Glomerular endothelial cell (primary cell): ENCODE results near the gene GMEB2. TPM values are rescaled to one million over a fixed set of nuclear protein-coding genes. Genes with fewer than 3 reads are reported as not detected.
"Not testable (repeated sequence)": the region's sequence is repeated elsewhere in the genome, so short reads cannot be mapped to it uniquely, and the experiment has no call there.

Experiments
- DNase-seq: peaks from one replicate; pipeline ENCODE4 v3.0.0-alpha.2; 2011; ENCODE audit warnings: low read depth, low spot score; ENCODE audit errors: extremely low read depth
- total RNA-seq: library from RNA; depleted of rRNA; stranded (reverse); fragments of >200 nt; gene quantifications from 2 replicates; pipeline ENCODE4 v1.2.3, GENCODE V29; 2015

GMEB2 gene
- total RNA-seq, 1 donor from 2014 or later = 12.0 TPM

- no peak for DNase-seq
These were observed 64.3 kb downstream of the GMEB2 start for GRCh38 chr20:63562461-63563224.

- no peak for DNase-seq
These were observed 65.1 kb downstream of the GMEB2 start for GRCh38 chr20:63561624-63562396.

DNA sequence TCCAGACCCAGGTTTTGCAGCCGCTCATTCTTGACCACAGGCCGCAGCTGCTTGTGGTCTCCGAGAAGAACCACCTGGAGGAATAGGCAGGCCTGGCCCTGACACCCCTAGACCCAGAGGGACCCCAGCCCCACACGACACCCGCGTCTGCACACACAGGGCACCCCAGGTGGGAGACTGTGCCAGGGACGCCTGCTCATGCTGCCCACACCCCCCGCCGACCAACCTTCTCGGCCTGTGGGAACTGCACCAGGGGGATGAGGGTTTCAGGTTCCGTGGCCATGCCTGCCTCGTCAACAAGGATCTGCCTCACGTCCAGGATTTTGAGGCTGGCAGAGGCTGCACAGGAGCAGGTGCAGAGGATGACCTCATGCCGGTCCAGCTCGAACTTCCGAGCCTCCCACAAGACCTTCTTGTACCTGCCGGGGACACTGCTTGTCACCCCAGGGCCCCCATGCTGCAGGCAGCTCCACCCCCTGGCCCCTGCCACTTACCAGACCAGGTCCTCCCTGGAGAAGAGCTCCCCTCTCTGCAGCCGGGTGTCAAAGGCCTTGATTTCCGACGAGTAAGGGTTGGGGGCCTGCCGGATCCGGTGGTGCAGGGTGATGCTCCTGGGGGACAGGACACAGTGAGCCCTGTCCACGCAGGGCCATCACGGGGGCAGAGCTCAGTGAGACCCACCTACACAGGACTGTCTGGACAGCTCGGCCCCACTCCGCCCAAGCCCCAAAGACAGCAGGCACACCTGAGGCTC lies 65.9 kb downstream of the GMEB2 start:
- no peak for DNase-seq

DNA sequence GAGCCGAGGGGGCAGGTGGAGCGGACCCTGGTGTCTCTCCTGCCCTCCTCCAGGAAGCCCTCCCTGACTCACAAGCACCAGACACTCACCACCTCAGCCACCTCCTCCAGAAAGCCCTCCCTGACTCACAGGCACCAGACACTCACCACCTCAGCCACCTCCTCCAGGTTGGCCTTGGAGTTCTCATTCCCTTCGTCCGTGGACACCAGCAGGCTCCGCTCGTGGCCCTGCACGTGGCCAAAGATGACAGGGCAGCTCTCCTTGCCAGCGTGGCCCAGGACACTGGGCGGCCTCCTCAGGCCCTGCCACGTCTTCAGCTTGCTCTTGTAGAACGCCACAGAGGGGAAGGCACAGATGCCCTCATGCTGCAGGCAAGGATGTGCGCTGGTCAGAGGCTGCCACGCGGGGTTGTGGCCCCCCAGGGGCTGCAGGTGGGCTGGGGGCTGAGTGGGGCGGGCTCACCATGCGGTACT lies 66.5 kb downstream of the GMEB2 start:
- no peak for DNase-seq

DNA sequence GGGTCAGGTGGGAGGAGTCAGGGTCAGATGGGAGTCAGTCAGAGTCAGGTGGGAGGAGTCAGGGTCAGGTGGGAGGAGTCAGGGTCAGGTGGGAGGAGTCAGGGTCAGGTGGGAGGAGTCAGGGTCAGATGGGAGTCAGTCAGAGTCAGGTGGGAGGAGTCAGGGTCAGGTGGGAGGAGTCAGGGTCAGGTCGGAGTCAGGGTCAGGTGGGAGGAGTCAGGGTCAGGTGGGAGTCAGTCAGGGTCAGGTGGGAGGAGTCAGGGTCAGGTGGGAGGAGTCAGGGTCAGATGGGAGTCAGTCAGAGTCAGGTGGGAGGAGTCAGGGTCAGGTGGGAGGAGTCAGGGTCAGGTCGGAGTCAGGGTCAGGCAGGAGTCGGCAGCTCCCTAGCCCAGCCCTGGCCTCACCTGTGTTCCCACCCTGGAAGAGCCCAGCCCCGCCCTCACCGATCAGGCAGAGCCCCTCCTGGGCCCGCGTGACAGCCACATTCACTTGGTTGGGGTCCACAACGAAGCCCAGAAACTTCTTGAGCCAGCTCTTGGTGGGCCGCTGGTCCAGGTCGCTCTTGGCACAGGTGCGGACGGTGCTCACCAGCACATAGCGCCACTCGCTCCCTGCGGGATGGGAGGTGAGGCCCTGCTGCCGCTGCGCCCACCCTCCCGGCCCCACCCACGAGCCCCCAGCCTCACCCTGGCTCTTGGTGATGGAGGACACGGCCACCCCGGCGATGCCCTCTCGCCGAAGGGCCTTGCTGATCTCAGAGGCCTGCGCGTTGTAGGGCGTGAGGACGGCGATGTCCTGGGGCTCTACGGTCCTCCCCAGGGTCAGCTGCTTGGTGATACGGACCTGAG lies 67.2 kb downstream of the GMEB2 start:
- not testable (repeated sequence) for DNase-seq

DNA sequence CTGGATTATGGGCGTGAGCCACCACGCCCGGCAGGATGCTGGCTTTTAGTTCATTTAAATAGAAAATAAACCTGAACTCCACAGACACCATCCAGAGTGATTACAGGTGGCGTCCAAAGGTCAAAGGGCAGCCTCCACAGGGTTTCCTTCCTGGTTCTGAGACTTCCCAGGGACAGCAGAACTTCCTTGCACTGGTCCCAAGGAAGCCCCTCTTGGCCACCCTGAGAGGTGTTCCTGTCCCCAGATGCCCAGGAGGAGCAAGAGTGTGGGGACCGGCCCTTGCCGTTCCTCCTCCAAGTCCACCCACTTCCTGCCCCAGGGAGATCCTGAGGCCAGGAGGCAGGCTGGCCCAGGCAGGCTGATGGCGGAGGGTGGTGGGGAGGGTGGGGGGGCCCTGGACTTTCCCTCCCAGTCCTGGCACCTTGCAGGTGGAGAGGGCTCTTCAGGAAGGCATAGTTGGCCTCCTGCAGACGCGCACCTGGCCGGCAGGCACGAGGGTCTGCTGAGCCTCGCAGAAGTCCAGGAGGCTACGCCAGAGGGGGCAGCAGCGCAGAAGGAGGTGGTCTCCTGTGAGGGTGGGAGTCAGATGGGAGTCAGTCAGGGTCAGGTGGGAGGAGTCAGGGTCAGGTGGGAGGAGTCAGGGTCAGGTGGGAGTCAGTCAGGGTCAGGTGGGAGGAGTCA lies 68.0 kb downstream of the GMEB2 start:
- no peak for DNase-seq

DNA sequence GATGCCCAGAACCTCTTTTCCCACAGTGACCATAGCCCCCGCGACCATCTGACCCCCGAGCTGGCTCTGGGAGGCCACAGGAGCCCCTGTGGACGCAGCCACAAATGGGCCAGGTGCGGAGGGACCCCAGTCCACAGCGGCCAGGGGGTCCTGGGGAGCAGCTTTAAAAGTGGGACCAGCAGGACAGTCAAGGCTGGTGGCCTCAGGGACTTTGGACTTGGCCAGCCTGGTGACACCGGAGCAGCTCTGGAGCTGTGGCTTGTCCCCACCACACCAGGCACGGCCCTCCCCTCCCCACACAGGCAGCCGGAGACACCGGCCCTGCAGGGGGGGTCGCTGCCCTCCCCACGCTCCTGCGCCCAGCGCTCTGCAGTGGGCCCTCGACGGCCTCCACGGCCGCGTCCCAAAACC lies 69.4 kb downstream of the GMEB2 start:
- DNase-seq = no peak

DNA sequence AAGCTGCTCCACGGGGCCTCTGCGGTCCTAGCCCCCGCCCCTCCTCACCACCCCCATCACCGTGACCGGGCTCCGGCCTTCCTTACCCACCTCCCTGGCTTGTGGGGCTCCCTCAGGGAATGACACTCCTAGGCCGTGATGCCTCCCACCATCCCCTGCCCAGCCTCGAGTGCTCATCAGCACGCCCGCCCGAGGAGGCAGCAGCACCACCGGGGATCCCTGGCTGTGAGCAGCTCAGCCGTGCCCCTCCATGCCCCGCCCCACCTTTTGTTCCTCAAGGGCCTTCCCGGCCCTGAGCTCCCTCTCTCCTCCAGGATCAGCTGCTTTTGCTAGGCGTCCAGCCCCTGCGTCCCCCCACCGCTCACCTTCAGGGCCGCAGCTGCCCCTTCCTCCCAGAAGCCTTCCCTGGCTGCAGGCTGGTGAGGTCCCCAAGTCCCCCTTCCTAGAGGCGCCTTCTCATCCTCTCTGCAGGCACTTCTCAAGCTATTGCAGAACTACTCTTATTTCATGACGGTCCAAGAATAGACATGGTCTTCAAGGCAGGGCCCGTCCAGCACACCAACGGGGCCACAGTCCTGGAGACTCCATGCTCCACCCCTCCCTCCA lies 69.9 kb downstream of the GMEB2 start:
- no peak for DNase-seq

DNA sequence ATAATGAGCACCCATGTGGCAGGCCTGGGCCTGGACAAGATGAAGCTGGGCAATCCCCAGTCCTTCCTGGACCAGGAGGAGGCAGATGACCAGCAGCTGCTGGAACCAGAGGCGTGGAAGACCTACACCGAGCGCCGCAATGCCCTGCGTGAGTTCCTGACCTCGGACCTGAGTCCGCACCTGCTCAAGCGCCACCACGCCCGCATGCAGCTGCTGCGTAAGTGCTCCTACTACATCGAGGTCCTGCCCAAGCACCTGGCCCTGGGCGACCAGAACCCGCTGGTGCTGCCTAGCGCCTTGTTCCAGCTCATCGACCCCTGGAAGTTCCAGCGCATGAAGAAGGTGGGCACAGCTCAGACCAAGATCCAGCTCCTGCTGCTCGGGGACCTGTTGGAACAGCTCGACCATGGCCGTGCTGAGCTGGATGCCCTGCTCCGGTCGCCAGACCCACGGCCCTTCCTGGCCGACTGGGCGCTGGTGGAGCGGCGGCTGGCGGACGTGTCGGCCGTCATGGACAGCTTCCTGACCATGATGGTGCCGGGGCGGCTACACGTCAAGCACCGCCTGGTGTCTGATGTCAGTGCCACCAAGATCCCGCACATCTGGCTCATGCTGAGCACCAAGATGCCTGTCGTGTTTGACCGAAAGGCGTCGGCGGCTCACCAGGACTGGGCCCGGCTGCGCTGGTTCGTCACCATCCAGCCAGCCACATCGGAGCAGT lies 71.1 kb downstream of the GMEB2 start:
- no peak for DNase-seq

DNA sequence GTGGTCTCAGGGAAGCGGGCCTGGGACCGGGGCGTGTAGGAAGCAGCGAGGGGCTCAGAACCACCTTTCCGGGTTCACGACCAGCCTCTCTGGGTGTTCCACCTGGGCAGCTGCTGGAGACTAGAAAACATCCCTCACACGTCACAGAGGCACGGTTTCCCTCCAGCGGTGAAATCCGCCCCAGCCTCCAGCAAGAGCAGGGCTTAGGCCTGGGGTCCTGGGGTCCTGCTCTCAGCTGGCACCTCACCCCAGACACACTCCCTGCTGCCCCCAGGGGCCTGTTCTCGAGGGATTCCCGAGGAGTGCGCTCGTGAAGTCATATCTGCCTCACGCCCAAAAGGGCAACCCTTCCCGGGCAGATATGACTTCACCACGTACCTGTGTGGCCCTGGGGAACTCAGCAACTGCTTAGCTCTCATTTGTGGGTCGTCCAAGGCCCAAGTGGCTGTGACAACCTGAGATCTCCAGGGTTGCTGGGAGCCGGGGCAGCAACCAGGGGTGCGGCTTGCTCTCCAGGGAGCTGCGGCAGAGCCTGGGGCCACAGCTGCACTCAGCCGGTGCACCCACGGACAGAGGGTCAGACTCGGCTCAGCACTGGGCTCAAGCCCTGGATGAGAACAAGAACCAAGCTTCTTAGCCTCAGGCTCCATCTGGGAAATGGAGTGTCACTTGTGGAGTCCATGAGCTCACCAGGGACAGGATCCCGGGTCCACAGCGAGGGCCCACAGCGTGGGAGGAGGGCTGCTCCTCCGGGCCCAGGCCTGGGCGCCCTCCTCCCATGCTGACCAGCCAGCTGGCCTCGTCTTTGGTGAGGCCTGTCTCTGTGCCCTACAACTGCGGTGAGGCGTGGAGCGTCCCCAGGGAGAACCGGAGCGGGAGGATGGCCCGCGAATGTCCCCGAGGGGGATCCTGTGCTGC lies 72.3 kb downstream of the GMEB2 start:
- DNase-seq = no peak

DNA sequence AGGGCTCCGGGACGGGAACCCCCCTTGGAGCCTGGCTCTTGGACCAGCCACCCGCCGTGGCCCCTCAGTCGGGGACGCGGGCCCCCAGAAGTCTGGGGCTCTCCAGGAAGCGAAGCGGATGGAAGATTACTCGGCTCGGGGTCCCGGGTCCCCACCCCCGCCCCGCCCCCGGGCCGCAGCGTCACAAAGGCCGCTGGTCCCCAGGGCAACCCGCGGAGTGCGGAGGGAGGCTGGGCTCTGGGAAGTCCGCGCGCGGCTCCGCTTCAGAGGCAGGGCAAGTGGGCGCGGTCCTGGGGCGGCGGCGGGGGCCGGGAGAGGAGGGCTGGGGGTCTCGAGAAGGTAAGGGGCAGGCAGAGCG lies 73.0 kb downstream of the GMEB2 start, which contains the start of gene FNDC11:
TSS of gene FNDC11 (plus strand) at position 227 of the 358 bp plus-strand sequence. CDS start 1,505 bp downstream, outside the sequence.
- no peak for DNase-seq

DNA sequence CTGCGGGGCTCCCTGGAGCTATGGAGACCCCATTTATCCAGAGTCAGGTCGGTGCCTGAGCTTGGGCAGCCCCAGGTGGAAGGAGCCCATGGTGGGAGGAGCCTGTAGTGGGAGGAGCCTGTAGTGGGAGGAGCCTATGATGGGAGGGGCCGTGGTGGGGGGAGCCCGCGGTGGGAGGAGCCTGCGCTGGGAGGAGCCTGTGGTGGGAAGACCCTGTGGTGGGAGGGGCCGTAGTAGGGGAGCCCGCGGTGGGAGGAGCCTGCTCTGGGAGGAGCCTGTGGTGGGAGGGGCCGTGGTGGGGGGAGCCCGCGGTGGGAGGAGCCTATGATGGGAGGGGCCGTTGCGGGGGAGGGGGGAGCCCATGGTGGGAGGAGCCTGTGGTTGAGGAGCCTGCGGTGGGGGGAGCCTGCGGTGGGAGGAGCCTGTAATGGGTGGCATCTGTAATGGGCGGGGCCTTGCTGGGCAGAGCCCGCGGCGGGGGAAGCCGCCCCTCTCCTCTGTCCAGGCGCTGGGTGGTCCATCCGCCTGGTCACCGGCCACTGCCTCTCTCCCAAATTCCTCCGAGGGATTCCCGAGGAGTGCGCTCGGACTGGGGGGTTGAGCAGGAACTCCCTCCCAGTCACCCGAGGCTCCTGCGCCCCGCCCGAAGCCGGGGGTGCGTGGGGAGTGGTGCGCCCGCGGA lies 73.5 kb downstream of the GMEB2 start:
- peak; percentile 36 for DNase-seq

- DNase-seq = no peak
These were observed 74.2 kb downstream of the GMEB2 start for GRCh38 chr20:63552481-63553249.

DNA sequence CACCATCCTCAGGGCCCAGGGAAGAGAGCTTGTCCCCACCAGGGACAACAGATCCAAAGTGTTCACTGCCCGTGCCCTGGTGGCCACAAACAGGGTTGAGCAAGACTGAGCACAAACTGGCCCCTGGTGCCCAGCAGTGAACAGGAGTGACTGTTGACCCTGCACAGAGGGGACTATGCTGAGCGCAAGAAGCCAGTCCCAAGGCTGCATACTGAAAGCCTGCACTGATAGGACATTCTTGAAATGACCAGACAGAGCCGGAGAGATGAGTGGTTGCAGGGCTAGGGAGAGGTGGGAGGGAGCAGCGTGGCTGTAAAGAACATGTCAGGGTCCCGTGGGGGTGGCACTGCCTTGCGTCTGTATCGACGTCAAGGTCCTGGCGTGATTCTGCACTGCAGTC lies 75.8 kb downstream of the GMEB2 start:
- no peak for DNase-seq

GRCh38 chr20:63549679-63550282 lies 77.1 kb downstream of the GMEB2 start:
- DNase-seq = no peak

- DNase-seq = no peak
These were observed 77.9 kb downstream of the GMEB2 start for GRCh38 chr20:63549019-63549418.
